Kidney glomerular epithelial cell (primary cell): ENCODE results near the gene SSBP4.

Experiments
- DNase-seq: peaks from one replicate; lab custom pipeline; 2025; lab: John Stamatoyannopoulos, UW

Gene SSBP4

GRCh38 chr19:18469069-18469846 is 50.1 kb downstream of the SSBP4 start:
- peak; percentile 70 for DNase-seq

- no peak for DNase-seq
Measured at GRCh38 chr19:18470787-18471186, 51.6 kb downstream of the SSBP4 start.

- DNase-seq, result no peak
Measured at GRCh38 chr19:18473003-18473705, 54.0 kb downstream of the SSBP4 start.

GRCh38 chr19:18473706-18474087 is 54.5 kb downstream of the SSBP4 start:
- DNase-seq, result no peak

GRCh38 chr19:18474366-18474887 is 55.2 kb downstream of the SSBP4 start:
- DNase-seq, result no peak

GRCh38 chr19:18475004-18475453 is 55.8 kb downstream of the SSBP4 start:
- DNase-seq, result no peak

- no peak for DNase-seq
Measured at GRCh38 chr19:18475762-18476331, 56.6 kb downstream of the SSBP4 start.

- DNase-seq, result no peak
Measured at GRCh38 chr19:18476507-18477041, 57.4 kb downstream of the SSBP4 start.

GRCh38 chr19:18477042-18477779 is 58.0 kb downstream of the SSBP4 start:
- no peak for DNase-seq

GRCh38 chr19:18477974-18478373 is 58.8 kb downstream of the SSBP4 start:
- DNase-seq, result no peak

GRCh38 chr19:18478545-18479311 is 59.5 kb downstream of the SSBP4 start:
- DNase-seq, result peak; percentile 60

- no peak for DNase-seq
Measured at GRCh38 chr19:18480006-18480691, 61.0 kb downstream of the SSBP4 start.

- no peak for DNase-seq
Measured at GRCh38 chr19:18481505-18482222, 62.5 kb downstream of the SSBP4 start.

GRCh38 chr19:18483119-18483890 is 64.1 kb downstream of the SSBP4 start:
- DNase-seq, result no peak
